ENCODE measurements around the gene AFF4.

DNA sequence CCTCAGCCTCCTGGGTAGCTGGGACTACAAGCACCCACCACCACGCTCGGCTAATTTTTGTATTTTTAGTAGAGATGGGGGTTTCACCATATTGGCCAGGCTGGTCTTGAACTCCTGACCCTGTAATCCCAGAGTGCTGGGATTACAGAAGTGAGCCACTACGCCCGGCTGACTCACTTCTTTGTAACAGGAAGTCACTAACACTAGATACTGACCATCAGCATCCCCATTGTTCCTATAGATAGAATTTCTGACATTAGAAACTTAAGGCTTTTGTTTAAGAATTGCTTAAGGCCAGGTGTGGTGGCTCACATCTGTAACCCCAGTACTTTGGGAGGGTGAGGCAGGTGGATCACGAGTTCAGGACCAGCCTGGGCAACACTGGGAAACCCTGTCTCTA is 47.8 kb downstream of the AFF4 start:
- TF ChIP-seq, protein P1, sequence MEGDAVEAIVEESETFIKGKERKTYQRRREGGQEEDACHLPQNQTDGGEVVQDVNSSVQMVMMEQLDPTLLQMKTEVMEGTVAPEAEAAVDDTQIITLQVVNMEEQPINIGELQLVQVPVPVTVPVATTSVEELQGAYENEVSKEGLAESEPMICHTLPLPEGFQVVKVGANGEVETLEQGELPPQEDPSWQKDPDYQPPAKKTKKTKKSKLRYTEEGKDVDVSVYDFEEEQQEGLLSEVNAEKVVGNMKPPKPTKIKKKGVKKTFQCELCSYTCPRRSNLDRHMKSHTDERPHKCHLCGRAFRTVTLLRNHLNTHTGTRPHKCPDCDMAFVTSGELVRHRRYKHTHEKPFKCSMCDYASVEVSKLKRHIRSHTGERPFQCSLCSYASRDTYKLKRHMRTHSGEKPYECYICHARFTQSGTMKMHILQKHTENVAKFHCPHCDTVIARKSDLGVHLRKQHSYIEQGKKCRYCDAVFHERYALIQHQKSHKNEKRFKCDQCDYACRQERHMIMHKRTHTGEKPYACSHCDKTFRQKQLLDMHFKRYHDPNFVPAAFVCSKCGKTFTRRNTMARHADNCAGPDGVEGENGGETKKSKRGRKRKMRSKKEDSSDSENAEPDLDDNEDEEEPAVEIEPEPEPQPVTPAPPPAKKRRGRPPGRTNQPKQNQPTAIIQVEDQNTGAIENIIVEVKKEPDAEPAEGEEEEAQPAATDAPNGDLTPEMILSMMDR (IDR thresholded peaks at IDR 0.05) = no peak
- TF ChIP-seq POLR2A (IDR thresholded peaks at IDR 0.05) = no peak
- TF ChIP-seq POLR2AphosphoS5 (IDR thresholded peaks at IDR 0.05; ENCODE audit: insufficient read depth in 1 of 2, low read depth in 1 of 2) = no peak
